GM10266 (cell line): ENCODE data around the gene NEB.

Experiments used
- DNase-seq: peaks from one replicate; pipeline ENCODE4 v3.0.0; 2012; ENCODE audit errors: extremely low spot score
- TF ChIP-seq, protein P1 (sequence below): IDR thresholded peaks from 2 replicates; pipeline ENCODE4 v1.5.1; 2012; ENCODE audit warnings: mild to moderate bottlenecking, low read depth; ENCODE audit not compliant: control insufficient read depth, insufficient read depth; ENCODE audit errors: missing control alignments

NEB gene

DNA sequence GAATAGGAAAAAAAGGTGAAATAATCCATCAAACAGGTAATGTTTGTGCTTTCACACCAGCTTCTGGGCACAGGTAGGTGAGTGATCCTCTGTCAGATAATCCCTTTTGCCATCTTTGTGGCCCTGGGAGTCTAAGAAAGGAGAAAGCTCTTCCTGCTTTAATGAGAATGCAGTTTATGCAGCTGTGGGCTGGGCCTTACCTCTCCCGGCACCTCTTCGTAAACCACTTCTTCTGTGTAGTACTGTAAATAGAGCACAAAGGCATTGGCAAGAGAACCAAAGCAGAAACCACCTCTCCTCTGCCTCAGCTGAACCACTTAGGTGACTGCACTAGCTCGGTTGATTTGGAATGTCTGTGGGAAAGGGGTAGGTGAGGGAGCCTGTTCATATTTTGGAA, 4.9 kb downstream of the NEB start:
- TF ChIP-seq, protein P1, sequence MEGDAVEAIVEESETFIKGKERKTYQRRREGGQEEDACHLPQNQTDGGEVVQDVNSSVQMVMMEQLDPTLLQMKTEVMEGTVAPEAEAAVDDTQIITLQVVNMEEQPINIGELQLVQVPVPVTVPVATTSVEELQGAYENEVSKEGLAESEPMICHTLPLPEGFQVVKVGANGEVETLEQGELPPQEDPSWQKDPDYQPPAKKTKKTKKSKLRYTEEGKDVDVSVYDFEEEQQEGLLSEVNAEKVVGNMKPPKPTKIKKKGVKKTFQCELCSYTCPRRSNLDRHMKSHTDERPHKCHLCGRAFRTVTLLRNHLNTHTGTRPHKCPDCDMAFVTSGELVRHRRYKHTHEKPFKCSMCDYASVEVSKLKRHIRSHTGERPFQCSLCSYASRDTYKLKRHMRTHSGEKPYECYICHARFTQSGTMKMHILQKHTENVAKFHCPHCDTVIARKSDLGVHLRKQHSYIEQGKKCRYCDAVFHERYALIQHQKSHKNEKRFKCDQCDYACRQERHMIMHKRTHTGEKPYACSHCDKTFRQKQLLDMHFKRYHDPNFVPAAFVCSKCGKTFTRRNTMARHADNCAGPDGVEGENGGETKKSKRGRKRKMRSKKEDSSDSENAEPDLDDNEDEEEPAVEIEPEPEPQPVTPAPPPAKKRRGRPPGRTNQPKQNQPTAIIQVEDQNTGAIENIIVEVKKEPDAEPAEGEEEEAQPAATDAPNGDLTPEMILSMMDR = no peak
- no peak for DNase-seq

DNA sequence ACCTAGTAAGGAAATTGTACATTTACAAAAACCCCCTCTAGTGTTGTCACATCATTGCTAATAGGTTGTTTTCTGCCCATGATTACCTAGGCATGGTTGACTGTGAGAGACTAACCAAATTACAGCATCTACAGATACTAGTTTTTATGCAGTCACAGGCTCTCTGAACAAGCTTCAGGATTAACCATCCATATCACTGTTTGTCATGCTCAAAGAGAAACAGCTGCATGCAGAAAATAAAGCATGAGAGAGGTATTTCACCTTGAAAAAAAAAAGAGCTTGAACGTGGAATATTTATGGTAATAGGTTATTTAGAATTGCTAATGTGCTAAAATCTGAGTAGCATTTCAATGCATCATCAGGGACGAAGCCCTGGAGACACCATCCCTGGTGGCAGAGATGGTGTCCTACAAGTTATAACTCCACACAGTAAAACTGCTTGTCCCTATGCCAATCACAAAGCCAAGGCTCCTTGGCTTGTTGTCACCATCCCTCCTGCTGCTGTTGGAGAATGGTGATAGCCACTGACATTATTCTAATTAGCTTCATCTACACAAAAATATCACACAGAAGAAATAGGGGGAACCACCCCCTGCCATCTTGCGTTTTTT, 5.4 kb downstream of the NEB start:
- TF ChIP-seq, protein P1 = no peak
- no peak for DNase-seq

DNA sequence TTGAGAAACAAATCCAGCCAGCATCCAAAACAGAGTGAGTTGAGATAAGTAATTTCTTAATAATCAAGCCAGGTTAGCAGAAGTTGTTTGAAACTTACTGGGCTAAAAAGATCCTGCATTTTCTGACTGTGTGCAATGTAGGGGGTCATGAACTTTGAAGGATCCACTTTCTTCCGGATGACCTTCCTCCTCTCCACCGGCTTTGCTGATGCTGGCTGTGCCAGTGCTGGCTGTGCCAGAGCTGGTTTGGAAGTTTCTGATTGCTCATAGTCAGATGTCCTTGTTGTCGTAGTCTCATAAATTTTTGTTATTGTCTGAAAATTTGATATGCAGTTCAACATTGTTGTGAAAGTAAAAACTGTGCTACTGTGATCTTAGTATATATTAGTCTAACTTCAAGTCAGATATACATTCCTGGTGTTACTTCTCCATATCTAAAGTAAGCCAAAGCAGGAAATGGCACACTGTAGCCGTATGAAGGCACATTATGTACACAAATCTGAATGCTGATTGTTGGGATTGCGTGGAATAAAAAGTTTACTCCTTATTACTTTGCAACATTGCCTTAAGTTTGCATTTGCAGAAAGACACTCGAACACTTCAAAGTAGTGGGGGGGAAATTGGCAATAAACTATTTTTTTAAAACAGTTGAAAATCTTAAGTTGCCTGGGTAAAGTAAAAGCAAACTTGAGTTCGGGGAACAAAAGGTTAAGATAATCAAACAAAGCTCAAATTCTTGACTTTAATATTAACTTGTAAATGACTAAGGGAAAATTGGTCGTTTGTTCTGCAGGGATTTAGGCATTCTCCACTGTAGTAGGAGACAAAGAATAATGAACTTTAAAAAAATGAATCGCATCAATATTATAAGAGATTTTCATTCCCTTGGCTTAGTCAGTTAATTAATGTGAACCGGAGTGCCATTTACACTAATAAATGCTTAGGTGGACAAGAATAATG, 6.4 kb downstream of the NEB start:
- TF ChIP-seq, protein P1 = no peak
- no peak for DNase-seq

DNA sequence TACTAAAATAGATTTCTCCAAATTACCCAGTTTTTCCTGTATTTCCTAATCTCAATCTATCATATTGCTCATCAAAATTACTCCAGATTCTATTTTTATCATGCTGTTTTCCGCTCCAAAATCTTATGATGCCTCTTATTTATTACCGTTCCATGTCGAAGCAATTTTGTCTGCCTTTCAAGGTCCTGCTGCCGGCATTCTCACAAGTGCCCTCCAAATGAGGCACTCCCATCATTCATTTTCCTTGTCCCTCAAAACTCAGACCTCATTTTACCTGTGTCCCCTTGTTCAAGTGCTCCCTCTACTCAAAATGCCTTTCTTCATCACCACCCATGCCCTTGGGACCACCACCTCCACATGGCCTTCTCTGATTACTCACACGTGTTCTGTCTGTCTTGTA, 13.1 kb downstream of the NEB start:
- TF ChIP-seq, protein P1 = no peak
- DNase-seq = no peak

DNA sequence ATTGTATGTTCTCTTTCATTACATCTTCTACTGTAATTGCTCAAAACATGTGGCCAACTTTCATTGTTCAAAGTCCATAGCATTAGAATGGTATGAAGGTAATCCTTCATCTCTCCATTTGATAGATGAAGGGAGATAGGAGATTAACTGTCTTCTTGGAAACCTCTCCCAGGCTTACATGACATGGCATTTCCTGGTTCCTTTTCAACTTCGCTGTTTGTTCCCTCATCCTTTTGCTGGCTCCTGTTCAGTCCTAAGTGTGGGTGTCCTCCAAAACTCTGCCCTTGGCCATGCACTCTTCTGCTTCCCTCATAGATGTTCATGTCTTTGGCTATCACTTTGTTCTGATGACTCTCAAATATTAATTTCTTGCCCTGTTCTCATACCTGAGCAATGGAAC, 13.8 kb downstream of the NEB start:
- no peak for DNase-seq
- TF ChIP-seq, protein P1 = no peak

DNA sequence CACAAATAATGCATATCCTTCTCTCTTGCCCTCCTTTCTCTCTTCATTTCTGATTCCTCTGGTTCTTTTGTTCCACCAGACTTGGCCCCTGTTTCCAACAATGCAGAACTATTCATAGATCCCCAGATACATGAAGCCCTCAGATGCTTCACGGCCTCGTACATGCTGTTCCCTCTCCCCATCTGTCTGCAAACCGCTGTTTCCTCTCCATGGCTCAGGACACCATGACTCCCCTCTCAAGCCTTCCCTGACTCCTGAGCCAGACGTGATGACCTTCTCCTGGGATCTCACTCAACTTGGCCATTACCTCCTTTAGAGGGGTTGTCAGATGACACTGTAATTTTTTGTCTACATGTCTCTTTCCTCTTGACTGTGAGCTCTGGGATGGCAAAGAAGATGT, 15.5 kb downstream of the NEB start:
- DNase-seq = no peak

DNA sequence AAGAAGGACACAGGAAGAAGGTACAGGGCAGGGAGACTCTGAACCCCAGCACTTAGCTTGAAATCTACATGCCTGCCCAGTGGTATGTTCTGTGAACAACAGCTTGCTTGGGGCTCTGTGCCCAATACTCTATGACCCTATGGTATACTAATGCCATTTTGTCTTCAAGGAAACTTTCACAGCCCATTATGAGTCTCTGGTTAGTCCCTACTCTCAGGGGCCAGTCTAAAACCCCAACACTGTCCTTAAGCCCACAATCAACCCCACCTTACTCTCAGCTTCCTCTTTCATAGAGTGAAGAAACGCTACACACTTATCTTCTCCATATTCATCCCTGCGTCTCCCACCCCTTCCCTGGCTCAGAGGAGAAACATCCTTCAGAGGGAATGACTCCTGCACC, 16.0 kb downstream of the NEB start:
- DNase-seq = no peak
- TF ChIP-seq, protein P1 = no peak

More for the DNA sequence above, 15.5 kb downstream of the NEB start:
- TF ChIP-seq, protein P1 = no peak
